ENCODE measurements around the gene SLC17A9.

The SLC17A9 gene

GRCh38 chr20:62914970-62915457, 37.5 kb upstream of the SLC17A9 start:
- TF ChIP-seq, protein P1, sequence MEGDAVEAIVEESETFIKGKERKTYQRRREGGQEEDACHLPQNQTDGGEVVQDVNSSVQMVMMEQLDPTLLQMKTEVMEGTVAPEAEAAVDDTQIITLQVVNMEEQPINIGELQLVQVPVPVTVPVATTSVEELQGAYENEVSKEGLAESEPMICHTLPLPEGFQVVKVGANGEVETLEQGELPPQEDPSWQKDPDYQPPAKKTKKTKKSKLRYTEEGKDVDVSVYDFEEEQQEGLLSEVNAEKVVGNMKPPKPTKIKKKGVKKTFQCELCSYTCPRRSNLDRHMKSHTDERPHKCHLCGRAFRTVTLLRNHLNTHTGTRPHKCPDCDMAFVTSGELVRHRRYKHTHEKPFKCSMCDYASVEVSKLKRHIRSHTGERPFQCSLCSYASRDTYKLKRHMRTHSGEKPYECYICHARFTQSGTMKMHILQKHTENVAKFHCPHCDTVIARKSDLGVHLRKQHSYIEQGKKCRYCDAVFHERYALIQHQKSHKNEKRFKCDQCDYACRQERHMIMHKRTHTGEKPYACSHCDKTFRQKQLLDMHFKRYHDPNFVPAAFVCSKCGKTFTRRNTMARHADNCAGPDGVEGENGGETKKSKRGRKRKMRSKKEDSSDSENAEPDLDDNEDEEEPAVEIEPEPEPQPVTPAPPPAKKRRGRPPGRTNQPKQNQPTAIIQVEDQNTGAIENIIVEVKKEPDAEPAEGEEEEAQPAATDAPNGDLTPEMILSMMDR (conservative IDR thresholded peaks at IDR 0.05; ENCODE audit: control insufficient read depth, insufficient read depth, low read depth, low read length): no peak
- DNase-seq (ENCODE audit: low read depth): no peak
- H3K4me3 ChIP-seq (ENCODE audit: control insufficient read depth, low read depth, low read length): no peak overlapping the region

DNA sequence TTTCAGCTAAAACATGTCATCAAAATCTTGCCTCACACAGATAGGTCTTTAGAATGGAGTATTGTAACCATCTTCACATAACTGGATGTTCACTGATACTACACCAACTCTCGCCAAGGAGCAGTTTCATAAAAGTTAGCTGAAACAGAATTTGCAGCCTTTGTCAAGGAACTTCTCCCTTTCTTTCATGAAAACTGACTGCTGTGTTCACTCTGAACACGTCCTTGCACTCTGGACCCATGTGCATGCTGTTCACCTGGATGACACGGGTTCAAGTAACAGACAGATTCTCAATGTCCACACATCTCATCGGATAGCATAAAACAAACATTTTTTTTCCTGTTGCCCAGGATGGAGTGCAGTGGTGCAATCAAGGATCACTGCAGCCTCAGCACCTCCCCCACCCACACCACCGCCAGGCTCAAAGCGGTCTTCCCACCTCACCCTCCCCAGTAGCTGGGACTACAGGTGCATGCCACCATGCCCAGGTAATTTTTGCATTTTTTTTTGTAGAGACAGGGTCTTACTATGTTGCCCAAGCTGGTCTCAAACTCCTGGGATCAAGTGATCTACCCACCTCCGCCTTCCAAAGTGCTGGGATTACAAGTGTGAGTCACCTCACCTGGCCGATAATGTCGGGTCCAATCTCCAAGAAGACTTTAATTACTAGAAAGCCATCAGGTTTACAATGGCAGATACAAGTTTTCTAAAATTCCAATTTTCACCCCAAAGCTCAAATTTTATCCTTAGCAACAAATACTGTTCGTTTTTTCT, 35.6 kb upstream of the SLC17A9 start:
- H3K4me3 ChIP-seq (ENCODE audit: control insufficient read depth, low read depth, low read length): no peak overlapping the region
- TF ChIP-seq, protein P1 (conservative IDR thresholded peaks at IDR 0.05; ENCODE audit: control insufficient read depth, insufficient read depth, low read depth, low read length): no peak
- no peak for DNase-seq (ENCODE audit: low read depth)

DNA sequence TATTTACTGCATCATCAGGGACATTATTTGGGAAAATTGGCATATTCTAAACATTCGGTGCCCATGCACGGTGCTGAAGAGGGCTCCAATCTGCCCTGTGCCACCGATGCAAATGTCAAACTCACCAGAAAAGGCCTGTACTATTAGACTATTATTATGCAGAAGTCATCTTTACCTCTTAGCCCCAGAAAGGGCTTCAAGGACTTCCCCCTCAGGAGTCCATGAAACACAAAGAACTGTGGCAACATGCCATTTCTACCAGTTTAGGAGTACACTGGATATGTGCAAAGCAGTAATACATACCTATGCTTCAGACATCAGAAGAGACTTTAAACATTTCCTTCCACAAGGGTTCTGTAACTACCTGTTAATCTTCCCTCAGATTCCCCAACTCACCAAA, 34.8 kb upstream of the SLC17A9 start:
- DNase-seq (ENCODE audit: low read depth): no peak
- no peak overlapping the region for H3K4me3 ChIP-seq (ENCODE audit: control insufficient read depth, low read depth, low read length)
- TF ChIP-seq, protein P1 (conservative IDR thresholded peaks at IDR 0.05; ENCODE audit: control insufficient read depth, insufficient read depth, low read depth, low read length): no peak

GRCh38 chr20:62918147-62918546, 34.4 kb upstream of the SLC17A9 start:
- no peak for DNase-seq (ENCODE audit: low read depth)
- TF ChIP-seq, protein P1 (conservative IDR thresholded peaks at IDR 0.05; ENCODE audit: control insufficient read depth, insufficient read depth, low read depth, low read length): no peak
- no peak overlapping the region for H3K4me3 ChIP-seq (ENCODE audit: control insufficient read depth, low read depth, low read length)

DNA sequence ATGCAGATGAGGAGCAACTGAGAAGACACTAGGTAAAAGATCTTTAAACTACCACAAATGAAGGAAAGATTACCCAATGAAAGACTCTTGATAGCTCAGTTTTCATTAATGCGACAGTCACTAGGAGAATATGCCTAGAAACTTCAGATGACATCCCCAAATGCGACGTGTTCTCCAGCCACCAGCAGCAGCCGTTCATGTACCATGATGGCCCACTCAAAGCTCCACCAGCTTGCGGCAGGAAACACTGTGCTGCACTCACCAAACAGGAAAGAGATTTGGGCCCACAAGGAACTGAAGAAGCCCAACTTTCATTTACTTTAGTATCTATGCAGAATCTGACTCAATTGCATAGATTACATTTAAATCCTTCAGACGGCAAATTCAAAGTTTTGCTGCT, 33.7 kb upstream of the SLC17A9 start:
- H3K4me3 ChIP-seq (ENCODE audit: control insufficient read depth, low read depth, low read length): no peak overlapping the region
- no peak for DNase-seq (ENCODE audit: low read depth)

DNA sequence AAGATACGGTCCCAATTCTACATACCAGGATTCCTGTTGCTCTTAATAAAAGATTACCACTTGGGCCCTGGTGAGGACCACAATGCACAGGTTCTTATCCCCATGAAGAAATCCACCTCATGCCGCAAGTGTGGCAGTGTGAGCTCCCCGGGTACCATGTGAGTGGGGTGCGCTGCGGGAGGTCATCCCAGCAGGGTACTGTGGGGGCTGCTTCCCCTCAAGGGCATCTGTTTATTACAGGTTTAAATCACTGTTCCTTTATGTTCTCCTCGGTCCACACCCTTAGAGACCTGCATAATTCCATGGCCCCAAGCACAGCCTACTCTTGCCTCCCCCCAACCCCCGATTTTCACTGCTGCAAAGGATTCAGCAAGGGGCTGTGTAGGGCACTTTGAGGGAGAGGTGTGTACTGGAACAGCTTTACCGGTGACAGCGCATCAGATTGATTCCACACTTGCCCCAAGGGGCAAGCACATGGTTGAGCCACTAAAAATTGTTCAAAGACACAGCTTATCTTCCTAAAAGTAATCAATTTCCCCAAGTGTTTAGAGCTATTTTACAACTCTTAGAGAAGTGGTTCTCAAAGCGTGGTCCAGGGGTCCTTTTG, 32.4 kb upstream of the SLC17A9 start:
- DNase-seq (ENCODE audit: low read depth): no peak
- no peak overlapping the region for H3K4me3 ChIP-seq (ENCODE audit: control insufficient read depth, low read depth, low read length)
- TF ChIP-seq, protein P1 (conservative IDR thresholded peaks at IDR 0.05; ENCODE audit: control insufficient read depth, insufficient read depth, low read depth, low read length): no peak

More for the DNA sequence above, 33.7 kb upstream of the SLC17A9 start:
- TF ChIP-seq, protein P1 (conservative IDR thresholded peaks at IDR 0.05; ENCODE audit: control insufficient read depth, insufficient read depth, low read depth, low read length): no peak

Data from fibroblast of mammary gland (primary cell).